ENCODE results near the gene CPNE4.

DNA sequence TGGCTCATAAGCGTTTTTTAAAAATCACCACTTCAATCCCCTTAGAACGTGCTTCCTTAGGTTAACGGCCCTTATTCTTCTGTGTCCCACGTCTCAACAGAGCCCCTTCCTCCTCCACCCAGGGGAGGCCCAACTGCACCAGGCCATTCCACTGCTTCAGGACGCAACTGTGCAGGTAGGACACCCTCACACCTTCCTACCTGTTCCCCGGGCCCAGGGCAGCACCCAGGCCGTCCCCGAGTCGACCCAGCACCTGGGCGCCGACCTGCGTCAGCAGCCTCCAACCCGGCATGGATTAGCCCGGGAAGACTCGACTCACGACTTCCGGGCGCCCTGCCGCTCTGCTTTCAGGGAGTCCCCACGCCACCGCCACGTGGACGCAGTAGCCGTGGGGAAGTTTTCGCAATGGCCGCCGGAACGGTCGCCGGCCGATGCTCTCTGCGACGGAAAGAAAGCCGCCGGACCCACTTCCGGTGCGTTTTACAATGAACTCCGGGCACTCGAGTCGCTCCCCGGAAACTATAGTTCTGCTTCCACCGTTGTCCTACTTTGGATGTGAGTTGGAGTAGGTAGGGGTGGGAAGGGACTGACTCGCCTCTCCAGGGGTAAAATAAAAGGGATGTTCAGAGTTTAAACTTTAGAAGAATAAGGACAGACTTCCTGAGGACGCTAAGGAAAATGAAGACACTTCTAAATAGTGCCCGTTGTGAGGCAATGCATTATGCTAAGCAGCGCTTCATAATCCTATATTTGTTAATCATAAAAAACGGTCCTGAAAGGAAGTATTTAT lies 532.1 kb downstream of the CPNE4 start, which contains the start of gene MRPL3:
- peak; percentile 84 for TF ChIP-seq YY1 (IDR thresholded peaks at IDR 0.05; ENCODE audit: insufficient read depth, insufficient read length)
- no peak for TF ChIP-seq ZNF274 (IDR thresholded peaks at IDR 0.05; ENCODE audit: low read depth, low read length)
- TF ChIP-seq SUZ12 (IDR thresholded peaks at IDR 0.05; ENCODE audit: extremely low read depth, insufficient read depth, insufficient read length), result no peak
